Skeletal muscle cell (primary cell): ENCODE measurements around the gene PLP2.

ENCODE experiments used
- DNase-seq: peaks from one replicate; pipeline ENCODE4 v3.0.0-alpha.2; 2010; ENCODE audit warnings: low read depth
- H3K4me3 ChIP-seq: 2 replicates; pipeline ENCODE4 v1.5.1; 2011; ENCODE audit warnings: low read depth, mild to moderate bottlenecking, control low read depth, low read length, moderate library complexity

Gene PLP2

DNA sequence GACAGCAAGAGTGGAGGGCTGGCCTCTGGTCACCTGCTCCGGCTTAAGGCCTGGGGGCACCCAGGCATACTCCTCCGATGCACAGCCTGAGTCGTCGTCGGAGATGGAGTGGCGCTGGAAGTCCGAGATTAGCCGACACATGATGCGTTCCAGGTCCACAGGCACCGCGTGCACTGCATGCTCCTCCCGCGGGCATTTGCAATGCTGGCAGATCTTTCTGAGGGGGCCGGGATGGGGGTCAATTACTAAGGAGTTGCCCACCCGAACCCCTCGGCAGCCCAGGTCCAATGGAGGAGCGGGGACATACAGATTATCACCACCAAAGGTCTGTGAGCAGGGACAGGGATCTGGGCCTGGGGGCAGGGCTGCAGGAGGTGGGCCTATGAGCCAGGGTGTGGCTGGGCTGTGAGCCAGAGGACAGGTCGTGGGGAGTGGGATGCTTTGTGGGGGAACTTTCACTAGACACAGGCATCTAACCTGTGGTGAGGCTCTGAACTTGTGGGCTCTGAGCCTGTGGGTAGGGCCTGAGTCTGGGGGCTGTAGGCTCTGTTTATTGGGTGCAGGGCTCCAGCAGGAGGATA is 12.1 kb downstream of the PLP2 start:
- H3K4me3 ChIP-seq: peak overlapping the region; percentile 15
- no peak for DNase-seq

DNA sequence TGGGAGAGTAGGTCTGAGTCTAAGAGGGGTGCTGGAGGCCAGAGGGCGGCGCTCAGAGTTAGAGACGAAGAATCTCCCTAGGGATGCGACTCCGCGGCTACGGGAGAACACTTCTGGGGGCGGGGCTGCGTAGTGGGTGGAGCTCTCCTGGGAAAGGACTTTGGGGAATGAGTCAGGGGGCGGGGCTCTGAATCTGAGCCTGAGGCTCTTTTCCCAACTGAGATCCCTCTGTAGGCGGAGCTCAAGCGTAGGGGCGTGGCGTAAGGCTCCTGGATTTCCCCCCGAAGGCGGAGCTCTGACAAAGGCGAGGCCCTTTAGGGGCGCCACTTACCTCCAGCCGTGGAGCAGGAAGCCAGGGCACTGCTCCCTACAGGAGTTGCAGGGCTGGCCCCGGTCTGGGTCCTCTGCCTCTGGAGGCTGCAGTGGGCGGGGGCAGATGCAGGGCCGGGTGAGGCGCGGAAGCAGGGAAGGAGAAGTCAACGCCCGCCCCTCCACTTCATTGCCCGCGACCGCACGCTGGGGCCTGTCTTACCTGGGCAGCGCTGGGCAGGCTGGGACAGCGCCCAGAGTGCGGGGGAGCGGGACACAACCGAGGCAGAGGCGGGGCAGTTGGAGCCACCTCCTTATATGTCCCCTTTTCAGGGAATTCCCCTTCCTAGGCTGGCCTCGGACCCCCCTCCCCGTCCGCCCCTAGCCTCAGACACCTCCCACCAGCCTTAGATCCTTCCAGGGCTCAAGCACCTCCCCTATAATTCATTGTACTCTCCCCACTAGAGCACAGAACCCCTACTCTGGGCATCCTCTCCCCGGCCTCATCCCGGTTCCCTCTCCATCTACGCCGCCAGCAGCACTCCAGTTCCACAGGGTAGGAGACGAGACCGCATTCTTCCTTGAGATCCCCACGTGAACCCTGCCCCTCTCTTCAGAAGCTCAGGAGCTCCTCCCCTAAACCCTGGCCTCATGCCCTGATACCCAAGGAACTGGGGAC is 12.9 kb downstream of the PLP2 start:
- DNase-seq: peak; percentile 52
- peak overlapping the region; percentile 67 for H3K4me3 ChIP-seq

DNA sequence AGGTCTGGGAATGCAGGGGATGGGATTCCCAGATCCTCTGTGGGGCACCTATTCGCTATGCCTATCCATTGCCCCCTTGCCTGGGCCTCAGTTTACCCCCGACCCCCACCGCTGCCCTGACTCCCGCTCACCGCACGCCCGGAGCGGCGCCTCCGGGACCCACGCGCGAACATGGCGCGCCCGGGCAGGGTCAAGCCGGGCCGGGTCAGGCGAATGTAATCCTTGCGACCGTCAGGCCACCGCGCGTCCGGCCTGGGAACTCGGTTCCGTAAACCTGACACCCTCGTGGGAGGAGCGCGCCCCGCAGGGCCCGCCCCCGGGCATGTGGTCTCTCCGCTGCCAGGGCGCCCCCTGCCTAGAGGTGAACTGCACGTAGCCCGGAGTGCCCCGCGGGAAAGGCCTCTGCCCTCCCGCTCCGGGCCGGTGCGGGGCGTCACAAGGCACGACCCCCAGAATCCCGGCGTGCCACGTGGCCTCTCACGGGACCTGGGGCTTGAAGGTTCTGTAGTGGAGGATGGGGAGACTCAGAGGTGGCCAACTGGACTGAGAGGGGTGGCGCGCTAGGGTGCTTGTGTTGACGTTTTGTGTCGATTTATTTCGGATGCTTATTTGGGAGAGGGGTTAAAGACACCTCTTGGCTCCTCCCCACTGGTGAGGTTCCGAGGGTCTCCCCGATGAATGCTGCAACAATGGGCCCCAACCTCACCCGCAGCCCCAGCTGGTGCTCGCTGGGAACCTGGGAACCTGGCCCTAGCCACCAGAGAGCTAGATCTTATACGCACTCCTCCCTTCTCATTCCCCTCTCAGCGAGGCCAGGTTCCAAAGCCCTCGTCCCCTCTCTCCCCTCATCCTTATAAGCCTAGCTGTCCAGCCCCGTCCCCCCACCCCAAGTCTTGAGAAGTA is 14.7 kb downstream of the PLP2 start, which contains the start of gene PRICKLE3:
Gene PRICKLE3, minus strand, starts transcription at position 249 of the 903 bp plus-strand sequence. Its CDS starts 76 bp downstream, at position 173.
- no peak for DNase-seq
- H3K4me3 ChIP-seq: peak within 1 kb of the TSS; percentile 67

DNA sequence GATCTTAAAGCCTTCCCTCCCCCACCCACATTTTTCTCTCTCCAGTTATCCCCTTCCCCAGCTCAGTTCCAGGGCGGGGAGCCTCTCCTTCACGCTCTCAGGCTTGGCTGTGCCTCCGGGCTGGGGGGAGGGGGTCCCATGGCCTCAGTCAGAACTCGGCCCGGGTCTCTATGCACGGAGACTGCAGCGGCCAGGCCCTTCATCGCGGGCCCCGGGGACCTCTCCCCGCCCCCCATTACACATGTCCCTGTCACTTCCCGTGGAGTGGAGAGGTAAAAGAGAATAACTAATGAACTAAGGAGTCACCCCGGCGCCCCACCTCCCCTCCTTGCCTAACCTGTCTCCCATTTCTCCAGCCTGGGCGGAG is 15.3 kb downstream of the PLP2 start:
- DNase-seq: no peak
- H3K4me3 ChIP-seq: no peak overlapping the region

DNA sequence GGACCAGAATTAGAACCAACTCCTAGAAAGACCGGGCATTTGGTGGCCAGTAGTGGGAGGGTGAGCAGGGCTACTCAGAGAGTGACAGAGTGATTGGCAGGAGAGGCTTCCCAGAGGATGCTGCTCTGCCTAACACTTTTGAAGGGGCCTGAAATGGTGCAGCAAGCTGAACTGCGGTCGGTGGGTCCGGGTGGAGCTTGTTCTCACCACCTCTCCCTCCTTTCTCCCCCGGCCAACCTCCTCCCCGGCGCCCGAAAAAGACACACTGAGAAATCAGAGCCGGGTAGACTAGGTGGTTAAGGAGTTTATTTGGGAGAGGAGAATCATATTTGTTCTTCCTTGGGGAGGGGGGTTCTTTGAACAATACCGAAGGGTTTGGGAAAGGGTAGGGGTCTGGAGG is 15.8 kb downstream of the PLP2 start:
- H3K4me3 ChIP-seq: no peak overlapping the region
- DNase-seq: no peak

DNA sequence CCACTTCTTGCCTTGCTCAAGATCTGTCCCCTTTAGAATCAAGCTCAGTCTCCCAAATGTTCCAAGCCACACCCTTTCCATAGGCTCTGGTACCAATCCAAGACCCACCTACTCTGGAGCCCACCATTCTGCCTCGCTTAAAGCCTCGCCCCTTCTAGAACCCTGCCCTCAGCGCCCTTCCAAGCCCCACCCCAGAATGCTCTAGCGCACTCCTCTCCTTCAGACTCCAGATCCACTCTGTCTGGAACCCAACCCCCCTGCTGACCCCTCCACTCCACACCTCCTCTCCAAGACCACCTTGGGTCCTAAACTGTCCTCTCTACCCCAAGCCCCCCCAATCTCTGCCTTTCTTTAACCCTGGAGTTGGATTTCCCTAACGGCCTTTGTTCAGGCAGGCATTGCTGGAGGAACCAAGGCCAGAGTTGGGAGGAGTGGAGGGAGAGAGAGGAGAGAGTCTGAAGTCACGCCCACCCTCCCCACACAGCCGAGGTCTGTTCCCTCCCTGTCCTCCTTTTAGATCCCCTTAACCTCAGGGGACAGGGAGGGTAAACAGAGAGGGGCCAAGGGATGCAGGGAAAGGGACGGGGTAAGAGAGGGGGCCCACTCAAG is 16.9 kb downstream of the PLP2 start:
- no peak for DNase-seq
- no peak overlapping the region for H3K4me3 ChIP-seq

DNA sequence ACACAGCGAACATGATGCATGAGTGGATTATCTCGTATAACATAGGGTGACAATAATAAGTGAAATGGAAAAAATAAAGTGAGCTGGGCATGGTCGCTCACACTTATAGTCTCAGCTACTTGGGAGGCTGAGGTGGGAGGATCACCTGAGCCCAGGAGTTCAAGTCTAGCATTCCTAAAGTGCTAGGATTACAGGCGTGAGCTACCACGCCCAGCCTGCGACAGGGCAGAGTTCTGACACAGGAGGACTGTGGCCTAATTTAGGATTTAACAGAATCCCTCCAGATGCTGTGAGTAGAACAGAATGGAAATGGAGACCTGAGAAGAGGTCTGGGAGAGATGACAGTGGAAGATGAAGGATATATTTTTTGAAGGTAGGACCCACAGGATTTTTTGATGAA is 17.9 kb downstream of the PLP2 start:
- peak overlapping the region; percentile 46 for H3K4me3 ChIP-seq
- no peak for DNase-seq

DNA sequence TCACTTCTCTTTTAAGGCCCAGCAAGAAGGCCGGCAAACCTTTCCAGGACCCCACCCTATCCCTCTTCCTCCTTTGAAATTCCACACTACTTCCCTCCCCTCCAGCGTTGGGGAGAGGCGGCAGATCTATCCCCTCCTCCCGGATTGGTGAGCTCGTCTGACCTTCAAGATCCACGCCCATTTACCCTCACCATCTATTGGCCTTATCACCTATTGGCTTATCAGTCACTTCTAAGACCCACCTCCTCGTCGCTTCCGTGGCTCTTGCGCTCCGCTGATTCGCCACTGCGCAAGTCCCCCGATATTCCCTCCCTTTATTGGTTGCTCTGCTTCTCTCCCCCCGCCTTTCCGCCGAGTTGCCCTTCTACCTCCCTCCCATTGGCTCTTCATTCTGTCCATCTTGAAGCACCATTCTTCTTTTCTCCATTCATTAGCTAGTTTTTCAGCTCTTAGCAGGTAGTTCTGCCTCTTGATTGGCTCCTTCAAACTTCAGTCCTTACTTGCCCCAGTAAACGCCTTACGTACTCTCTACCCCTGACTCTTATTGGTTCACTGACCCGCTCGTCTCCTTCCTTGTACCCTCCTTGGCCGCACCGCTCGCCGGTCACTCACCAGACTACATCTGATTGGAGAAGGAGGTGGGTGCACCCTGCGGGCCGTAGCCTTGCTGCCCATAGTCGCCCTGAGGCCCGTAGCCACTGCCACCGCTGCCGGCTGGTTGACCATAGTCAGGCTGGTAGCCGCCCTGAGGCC is 19.3 kb downstream of the PLP2 start:
- peak; percentile 99 for DNase-seq
- H3K4me3 ChIP-seq: peak overlapping the region; percentile 72

DNA sequence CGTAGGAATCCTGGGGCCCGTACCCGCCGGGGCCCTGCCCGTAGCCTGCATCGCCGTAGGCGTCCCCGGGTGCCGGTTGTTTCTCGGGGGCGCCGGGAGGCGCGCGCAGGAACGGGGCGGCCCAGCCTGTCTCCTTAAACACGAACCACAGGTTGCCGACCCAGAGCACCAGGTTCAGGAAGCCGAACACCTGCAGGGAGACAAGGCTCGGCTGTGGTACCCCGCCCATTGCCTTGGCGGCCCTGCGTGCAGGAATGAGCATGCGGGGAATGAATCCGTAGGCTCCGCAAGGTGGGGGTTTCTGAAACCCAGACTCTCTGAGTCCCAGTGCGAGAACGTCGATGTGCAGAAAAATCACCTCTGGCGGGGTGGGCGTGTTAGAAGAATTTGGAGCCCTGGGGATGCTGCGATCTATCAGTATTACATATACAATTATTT is 19.9 kb downstream of the PLP2 start:
- peak overlapping the region; percentile 72 for H3K4me3 ChIP-seq
- DNase-seq: no peak

DNA sequence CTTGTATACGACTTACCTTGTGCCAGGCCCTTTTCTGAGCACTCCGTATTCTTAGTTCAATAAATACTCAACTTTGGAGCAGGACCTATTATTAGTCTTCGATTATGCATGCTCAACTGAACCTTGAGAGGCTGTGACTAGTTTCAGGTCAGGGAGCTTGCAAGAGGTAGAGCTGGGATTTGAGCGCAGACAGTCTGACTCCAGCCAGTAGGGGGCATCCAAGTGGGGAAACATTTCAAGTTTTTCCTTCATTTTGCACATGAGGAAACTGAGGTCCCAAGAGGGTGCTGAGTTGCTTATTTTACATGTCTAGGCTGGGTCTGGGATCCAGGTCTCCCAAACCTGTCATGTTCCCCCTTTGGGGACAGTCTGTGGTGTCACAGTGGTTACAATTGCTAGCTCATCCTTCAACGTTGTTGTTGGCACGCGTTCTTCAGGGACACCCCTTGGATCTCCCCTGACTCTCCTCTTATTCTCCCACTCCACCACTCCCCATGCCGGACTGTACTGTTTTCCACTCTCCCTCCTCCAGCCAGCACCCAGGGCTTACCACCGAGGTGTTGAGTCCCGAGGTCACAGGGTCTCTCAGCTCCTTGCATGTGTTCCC is 21.1 kb downstream of the PLP2 start:
- H3K4me3 ChIP-seq: no peak overlapping the region
- DNase-seq: no peak

DNA sequence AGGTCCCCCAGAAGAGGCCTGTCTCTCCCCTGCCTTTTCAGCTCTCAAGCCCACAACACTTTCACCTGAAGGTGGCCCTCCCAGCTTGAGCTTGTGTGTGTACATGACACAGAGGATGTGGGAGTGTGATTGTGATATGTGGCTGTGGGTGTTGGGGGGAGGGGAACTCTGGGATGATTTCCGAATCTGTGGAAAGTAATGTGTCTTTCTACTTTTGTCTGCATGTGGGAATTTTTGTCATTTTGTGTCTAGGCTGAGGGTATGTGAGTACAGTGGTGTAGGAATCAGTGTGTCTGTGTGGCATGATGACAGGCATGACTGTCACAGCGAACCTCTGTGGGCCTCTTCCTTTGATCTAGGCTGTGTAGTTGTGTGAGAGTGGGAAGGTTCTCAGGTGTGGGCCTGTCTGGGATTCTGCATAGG is 21.9 kb downstream of the PLP2 start:
- no peak overlapping the region for H3K4me3 ChIP-seq
- DNase-seq: no peak

DNA sequence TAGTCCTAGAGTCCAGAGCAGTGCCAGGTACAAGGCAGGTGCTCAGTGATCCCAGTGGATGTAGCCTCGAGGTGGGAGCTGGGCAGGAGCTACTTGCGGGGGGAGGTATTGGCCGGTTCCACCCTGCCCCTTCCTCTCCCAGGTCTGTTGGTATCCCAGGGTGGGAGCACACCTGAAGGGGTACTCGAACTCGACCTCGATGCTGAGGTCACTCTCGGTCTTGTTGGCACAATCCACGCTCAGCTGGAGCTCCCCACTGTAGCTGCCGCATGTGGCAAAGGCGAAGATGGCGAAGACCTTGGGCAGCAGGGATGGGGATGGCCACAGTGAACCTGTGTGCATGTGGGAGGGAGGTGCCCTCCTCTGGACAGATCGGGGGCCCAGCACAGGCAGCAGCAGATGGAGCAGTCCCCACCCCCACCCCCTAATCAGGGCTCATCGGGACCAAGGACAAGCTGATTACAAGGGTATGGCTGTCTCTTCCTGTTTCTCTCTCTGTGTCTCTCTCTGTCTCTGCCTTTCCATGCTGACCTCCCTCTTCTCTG is 25.9 kb downstream of the PLP2 start:
- DNase-seq: no peak
- H3K4me3 ChIP-seq: no peak overlapping the region

DNA sequence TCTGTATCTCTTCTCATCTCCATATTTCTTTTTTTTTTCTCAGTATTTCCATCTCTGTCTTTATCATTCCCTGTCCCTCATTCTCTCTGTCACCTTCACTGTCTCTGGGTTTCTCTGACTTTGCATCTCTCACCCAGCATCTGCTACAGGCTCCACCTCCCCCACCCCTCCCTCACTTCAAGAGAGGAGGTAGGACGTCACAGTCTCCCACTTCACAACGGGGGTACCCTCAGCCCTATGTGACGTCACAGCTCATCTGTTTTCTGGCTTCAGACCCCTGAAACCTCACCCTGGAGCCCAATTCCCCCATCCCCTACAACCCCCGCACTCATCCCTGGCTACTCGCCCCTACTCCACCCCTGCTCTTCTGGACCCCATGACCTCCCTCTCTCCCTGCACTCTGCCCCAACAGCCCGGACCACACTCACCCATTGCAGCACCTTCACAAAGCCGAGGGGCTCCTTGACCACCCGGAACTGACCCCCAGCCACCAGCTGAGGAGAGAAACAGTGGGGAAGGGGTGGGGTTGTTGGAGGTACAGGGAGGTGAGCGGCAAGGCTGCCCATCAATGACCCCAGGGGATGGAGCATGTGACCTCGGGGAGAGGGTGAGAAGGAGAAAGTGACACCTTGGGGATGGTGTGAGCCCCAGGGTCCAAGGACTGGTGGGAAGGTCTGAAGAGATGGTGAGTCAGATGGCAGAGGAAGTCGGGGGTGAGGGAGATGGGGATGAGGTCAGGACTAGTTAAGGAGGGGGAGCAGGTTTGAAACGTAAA is 27.0 kb downstream of the PLP2 start:
- DNase-seq: no peak
- no peak overlapping the region for H3K4me3 ChIP-seq

DNA sequence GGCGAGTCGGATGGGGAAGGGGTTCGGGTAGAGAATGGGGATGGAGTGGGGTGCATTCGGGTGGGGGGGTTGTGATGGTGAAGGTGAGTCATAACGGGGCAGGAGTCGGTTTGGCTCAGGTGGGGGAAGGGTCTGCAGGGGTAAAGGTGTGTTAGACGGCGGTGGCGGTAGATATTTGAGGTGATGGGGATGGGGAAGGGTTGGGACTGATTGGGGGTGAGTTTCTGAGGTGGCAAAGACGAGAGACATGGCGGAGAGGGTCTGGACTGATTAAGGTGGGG is 27.6 kb downstream of the PLP2 start:
- no peak for DNase-seq
- H3K4me3 ChIP-seq: no peak overlapping the region

DNA sequence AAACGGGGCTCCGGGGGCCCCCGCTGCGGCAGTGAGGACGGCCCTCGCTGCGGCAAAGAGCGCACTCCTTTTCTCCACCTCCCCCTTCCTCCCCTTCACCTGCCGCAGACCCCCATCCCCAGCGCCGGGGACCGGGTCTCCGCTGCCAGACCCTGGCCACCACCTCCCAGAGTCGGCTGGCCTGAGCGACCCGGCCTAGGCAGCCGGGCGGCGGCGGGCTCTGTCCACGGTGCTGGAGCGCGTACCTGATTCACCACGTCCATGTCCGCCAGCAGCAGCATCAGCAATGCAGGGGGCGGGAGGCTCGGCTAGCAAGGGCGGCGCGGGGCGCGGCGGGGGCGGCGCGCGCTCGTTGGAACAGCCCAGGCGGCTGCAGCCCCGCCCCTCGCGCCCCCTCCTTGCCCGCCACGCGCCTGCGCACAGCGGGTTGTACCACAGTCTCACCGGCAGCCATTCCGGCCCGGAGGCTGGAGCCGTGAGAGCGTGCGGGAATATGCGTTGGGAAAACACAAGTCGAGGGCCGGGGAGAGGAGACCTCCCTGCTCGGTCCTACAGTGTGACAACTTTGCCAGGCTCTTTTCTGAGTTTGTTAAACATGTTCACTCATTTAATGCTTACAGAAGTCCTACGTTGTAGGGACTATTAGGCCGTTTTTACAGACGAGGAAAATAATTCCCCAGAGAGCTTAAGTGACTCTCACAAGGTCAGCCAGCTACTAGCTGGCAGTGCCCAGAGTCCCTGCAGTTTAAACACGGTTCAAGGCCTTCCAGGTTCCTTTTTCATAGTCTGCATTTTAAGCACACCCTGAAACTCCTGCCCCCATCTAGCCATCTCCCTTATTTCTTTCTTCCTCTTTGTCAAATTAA is 28.4 kb downstream of the PLP2 start, which contains the start of gene SYP:
Gene SYP, minus strand, starts transcription at position 288 of the 866 bp plus-strand sequence. Its CDS starts 7 bp downstream, at position 281.
- H3K4me3 ChIP-seq: peak within 1 kb of the TSS; percentile 29

DNA sequence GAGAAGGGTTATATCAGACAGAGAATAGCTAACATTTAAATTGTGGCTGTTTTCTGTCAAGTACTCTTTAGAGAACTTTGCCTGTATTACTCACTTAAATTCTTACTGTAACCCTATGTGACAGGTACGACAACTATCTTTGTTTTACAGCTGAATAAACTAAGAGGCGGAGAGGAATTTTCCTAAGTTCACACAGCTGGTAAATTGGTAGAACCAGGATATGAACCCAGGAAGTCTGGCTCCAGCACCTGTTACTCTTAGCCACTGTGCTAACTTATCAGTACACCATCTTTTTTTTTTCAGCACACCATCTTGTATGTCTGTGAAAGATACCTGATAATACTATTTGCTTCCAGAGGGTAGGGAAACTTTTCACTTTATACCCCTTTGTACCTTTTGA is 30.3 kb downstream of the PLP2 start:
- H3K4me3 ChIP-seq: no peak overlapping the region
- no peak for DNase-seq

More for the DNA sequence above, 28.4 kb downstream of the PLP2 start, which contains the start of gene SYP:
- peak; percentile 53 for DNase-seq
